SJSA1 (cell line): Measurements from ENCODE around the gene ORC6. TPM values are rescaled to one million over a fixed set of nuclear protein-coding genes. Genes with fewer than 3 reads are reported as not detected.

Experiments
- DNase-seq, 2 experiments: peaks; one replicate each; pipeline ENCODE4 v3.0.0-alpha.2; 2015 to 2020; ENCODE audit warnings: low spot score in 2 of 2, low read depth in 1 of 2
- H3K27ac ChIP-seq: fragments of 250-450 bp; sonication (Bioruptor Pico); 2 replicates; pipeline ENCODE4 v1.5.1; 2020; ENCODE audit warnings: mild to moderate bottlenecking, moderate library complexity
- H3K27me3 ChIP-seq: fragments of 250-450 bp; sonication (Bioruptor Pico); replicated peaks from 2 replicates; pipeline ENCODE4 v1.5.1; 2020; ENCODE audit warnings: mild to moderate bottlenecking, moderate library complexity
- H3K36me3 ChIP-seq: fragments of 250-450 bp; sonication (Bioruptor Pico); 2 replicates; pipeline ENCODE4 v1.5.1; 2020; ENCODE audit warnings: mild to moderate bottlenecking
- H3K4me1 ChIP-seq: fragments of 250-450 bp; sonication (Bioruptor Pico); replicated peaks from 2 replicates; pipeline ENCODE4 v1.6.1; 2021; ENCODE audit warnings: mild to moderate bottlenecking
- H3K4me3 ChIP-seq: fragments of 250-450 bp; sonication (Bioruptor Pico); 2 replicates; pipeline ENCODE4 v1.5.1; 2020; ENCODE audit warnings: mild to moderate bottlenecking
- H3K9me3 ChIP-seq: fragments of 250-450 bp; sonication (Bioruptor Pico); replicated peaks from 2 replicates; pipeline ENCODE4 v1.5.1; 2020; ENCODE audit warnings: mild to moderate bottlenecking
- total RNA-seq: library from RNA; depleted of rRNA; stranded (reverse); fragments of >200 nt; shearing (Covaris generic); gene quantifications from 2 replicates; pipeline ENCODE4 v1.2.3, GENCODE V29; 2014

The ORC6 gene
- total RNA-seq, 1 experiment from 2014 or later: 78.5 TPM

GRCh38 chr16:46713634-46714033, 24.2 kb downstream of the ORC6 start:
- no peak for DNase-seq
- Histone ChIP-seq H3K27me3 (no peaks in the 10 kb centered on the region), H3K4me3 (no peak overlapping the region), H3K27ac (no peak overlapping the region), H3K9me3 (no peaks in the 10 kb centered on the region), H3K4me1 (no peaks in the 10 kb centered on the region), H3K36me3 (no peaks in the 10 kb centered on the region)

- Histone ChIP-seq H3K27ac (no peak overlapping the region), H3K4me3 (no peak overlapping the region), H3K9me3 (no peaks in the 10 kb centered on the region), H3K27me3 (no peaks in the 10 kb centered on the region), H3K36me3 (no peaks in the 10 kb centered on the region), H3K4me1 (no peaks in the 10 kb centered on the region)
- DNase-seq: no peak
Observed at GRCh38 chr16:46714797-46715591, 25.5 kb downstream of the ORC6 start.

DNA sequence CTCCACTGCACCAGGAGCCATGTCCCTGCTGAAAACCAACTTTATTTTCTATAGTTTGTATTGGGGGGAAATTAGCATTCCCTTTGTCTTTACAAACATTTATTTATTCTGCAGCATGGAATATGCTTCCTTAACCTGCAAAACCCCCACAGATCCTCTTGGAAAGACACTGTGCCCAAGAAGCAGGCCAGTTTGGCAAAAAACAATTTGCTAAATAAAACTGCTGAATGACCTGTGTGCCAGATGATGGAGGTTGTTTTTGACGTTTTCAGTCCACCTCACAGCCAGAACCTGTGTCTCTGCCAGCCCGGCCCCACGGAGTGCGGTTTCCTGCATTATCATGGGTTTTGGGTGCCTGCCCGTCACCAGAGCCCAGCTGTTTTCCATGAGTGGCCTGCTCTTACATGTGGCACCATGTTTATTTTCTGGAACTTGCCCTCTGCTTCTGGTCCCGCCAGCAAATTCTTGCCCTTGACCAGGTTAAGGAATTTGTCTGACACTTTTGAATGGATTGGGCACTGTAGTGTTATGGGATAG, 26.4 kb downstream of the ORC6 start:
- no peaks in the 10 kb centered on the region for H3K27me3 ChIP-seq
- no peak for DNase-seq
- H3K27ac ChIP-seq: no peak overlapping the region
- H3K9me3 ChIP-seq: no peaks in the 10 kb centered on the region
- H3K4me3 ChIP-seq: no peak overlapping the region
- no peaks in the 10 kb centered on the region for H3K36me3 ChIP-seq
- H3K4me1 ChIP-seq: no peaks in the 10 kb centered on the region

- H3K27ac ChIP-seq: no peak overlapping the region
- no peaks in the 10 kb centered on the region for H3K27me3 ChIP-seq
- no peak overlapping the region for H3K4me3 ChIP-seq
- DNase-seq: no peak
- H3K9me3 ChIP-seq: no peaks in the 10 kb centered on the region
- no peaks in the 10 kb centered on the region for H3K4me1 ChIP-seq
- H3K36me3 ChIP-seq: no peaks in the 10 kb centered on the region
Observed at GRCh38 chr16:46717692-46718091, 28.2 kb downstream of the ORC6 start.

- Histone ChIP-seq H3K4me1 (no peaks in the 10 kb centered on the region), H3K27me3 (no peaks in the 10 kb centered on the region), H3K9me3 (no peaks in the 10 kb centered on the region), H3K4me3 (no peak overlapping the region), H3K27ac (no peak overlapping the region), H3K36me3 (no peaks in the 10 kb centered on the region)
- DNase-seq: no peak
Observed at GRCh38 chr16:46718214-46718613, 28.8 kb downstream of the ORC6 start.

- no peak for DNase-seq
- Histone ChIP-seq H3K36me3 (no peaks in the 10 kb centered on the region), H3K4me1 (no peaks in the 10 kb centered on the region)
Observed at GRCh38 chr16:46719528-46719927, 30.1 kb downstream of the ORC6 start.

DNA sequence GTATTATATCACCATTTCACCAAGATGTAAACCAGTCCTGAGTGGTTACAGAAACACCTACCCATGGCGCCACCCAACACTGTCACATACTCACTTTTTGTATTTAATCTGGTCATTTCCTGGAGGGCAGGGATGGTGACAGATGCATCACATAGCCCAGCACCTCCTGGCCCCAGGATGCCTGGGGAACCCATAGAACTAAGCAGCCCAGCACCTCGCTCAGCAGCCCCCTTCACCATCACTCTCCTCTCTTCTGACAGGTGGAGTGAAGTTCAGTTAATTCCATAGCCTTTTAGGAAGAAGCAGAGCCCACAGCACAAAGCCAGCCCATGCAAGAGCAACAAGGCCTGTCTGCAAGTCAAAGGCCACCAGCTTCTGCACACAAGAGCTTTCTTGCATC, 31.2 kb downstream of the ORC6 start:
- Histone ChIP-seq H3K36me3 (no peaks in the 10 kb centered on the region), H3K4me1 (no peaks in the 10 kb centered on the region)

More at GRCh38 chr16:46719528-46719927, 30.1 kb downstream of the ORC6 start:
- no peak overlapping the region for H3K4me3 ChIP-seq
- H3K27me3 ChIP-seq: no peaks in the 10 kb centered on the region
- no peaks in the 10 kb centered on the region for H3K9me3 ChIP-seq
- no peak overlapping the region for H3K27ac ChIP-seq

DNA sequence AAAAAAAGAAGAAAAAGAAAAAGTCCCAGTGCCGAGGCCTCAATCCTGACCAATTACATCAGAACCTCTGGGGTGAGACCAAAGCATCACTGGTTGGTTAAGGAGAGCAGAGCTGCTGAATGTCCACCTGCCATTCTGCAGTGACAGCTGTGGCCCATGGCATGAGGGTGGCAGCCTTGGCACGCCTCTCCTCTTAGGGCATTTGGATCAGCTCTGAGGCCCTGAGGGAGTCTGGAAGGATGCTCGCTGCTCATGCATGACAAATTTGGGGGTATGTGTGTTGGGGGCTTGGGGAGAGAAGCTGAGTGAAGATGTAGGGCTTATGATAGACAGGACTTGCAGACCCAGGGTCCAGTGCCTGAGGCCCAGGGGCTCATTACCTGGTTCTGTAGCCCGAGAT, 32.4 kb downstream of the ORC6 start:
- Histone ChIP-seq H3K27me3 (no peaks in the 10 kb centered on the region), H3K4me1 (peaks cover 5% of the 10 kb centered on the region), H3K36me3 (no peaks in the 10 kb centered on the region), H3K4me3 (no peak overlapping the region), H3K27ac (no peak overlapping the region), H3K9me3 (no peaks in the 10 kb centered on the region)
- DNase-seq: no peak

More for the DNA sequence above, 31.2 kb downstream of the ORC6 start:
- Histone ChIP-seq H3K27ac (no peak overlapping the region), H3K4me3 (no peak overlapping the region), H3K9me3 (no peaks in the 10 kb centered on the region), H3K27me3 (no peaks in the 10 kb centered on the region)
- DNase-seq: no peak

DNA sequence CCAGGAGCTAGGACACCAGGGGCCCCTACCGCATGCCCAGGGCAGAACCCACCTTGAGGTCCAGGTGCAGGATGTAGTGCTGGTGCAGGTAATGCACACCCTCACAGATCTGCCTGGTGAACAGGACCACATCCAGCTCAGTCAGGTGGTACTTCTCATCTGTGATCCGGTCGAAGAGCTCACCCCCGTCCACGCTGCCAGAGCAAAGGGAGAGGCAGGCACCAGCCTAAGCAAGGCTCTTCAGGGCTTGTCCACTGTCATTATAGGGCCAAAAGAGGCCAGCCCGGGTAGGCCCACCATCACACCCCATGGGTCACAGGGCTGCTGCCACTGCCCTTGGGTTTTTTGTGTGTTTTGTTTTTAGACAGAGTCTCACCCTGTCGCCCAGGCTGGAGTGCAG, 37.7 kb downstream of the ORC6 start:
- peak overlapping the region; percentile 22 for H3K27ac ChIP-seq
- H3K27me3 ChIP-seq: no peaks in the 10 kb centered on the region
- no peaks in the 10 kb centered on the region for H3K9me3 ChIP-seq
- H3K4me3 ChIP-seq: no peak overlapping the region
- H3K36me3 ChIP-seq: no peaks in the 10 kb centered on the region
- peaks cover 8% of the 10 kb centered on the region for H3K4me1 ChIP-seq
- no peak for DNase-seq

- Histone ChIP-seq H3K27me3 (no peaks in the 10 kb centered on the region), H3K27ac (no peak overlapping the region), H3K4me1 (peaks cover 8% of the 10 kb centered on the region), H3K4me3 (no peak overlapping the region), H3K36me3 (no peaks in the 10 kb centered on the region), H3K9me3 (no peaks in the 10 kb centered on the region)
- DNase-seq: no peak
Observed at GRCh38 chr16:46727630-46728029, 38.2 kb downstream of the ORC6 start.

DNA sequence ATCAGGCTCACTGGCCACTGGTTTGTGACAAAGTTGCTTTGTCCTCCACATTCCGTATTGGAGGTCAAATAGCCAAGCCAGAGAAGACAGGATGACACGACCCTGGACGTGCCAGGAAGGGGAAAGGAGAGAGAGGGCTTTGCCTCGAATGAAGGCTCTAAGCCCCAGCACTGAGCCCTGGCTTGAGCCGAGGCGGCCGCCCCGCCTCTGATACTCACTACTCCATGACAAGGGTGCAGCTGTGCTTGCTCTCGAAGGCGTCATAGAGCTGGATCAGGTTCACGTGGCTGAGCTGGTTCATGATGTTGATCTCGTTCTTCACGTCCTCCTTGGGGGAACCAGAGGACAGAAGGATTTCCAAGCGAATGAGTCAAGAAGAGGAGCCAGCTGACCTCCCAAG, 39.3 kb downstream of the ORC6 start:
- H3K27me3 ChIP-seq: no peaks in the 10 kb centered on the region
- peaks cover 8% of the 10 kb centered on the region for H3K4me1 ChIP-seq
- H3K9me3 ChIP-seq: no peaks in the 10 kb centered on the region
- DNase-seq: no peak
- H3K36me3 ChIP-seq: no peaks in the 10 kb centered on the region
- H3K4me3 ChIP-seq: no peak overlapping the region
- H3K27ac ChIP-seq: no peak overlapping the region

- no peak for DNase-seq
Observed at GRCh38 chr16:46729326-46729995, 40.0 kb downstream of the ORC6 start.

DNA sequence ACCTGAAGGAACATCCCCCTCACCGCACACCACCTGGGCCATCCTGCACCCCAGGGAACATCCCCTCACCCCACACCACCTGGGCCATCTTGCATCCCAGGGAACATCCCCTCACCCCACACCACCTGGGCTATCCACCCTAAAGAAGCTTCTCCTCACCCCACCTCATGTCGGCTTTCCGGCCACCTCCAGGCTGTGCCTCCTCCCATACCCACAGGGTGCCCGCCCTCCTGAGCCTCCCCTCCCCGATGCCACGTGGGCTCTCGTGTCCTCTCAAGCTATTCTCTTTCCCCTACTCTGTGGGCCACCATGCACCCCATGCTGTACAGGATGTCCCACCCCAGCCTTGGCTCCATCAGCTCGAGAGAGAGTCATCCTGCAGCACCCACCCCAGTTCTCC, 40.7 kb downstream of the ORC6 start:
- Histone ChIP-seq H3K4me3 (no peak overlapping the region), H3K27me3 (no peaks in the 10 kb centered on the region), H3K9me3 (no peaks in the 10 kb centered on the region), H3K27ac (no peak overlapping the region), H3K4me1 (peaks cover 8% of the 10 kb centered on the region), H3K36me3 (no peaks in the 10 kb centered on the region)
- no peak for DNase-seq

More at GRCh38 chr16:46729326-46729995, 40.0 kb downstream of the ORC6 start:
- H3K9me3 ChIP-seq: no peaks in the 10 kb centered on the region
- H3K27ac ChIP-seq: no peak overlapping the region
- H3K4me3 ChIP-seq: no peak overlapping the region
- no peaks in the 10 kb centered on the region for H3K36me3 ChIP-seq
- H3K27me3 ChIP-seq: no peaks in the 10 kb centered on the region
- H3K4me1 ChIP-seq: peaks cover 8% of the 10 kb centered on the region
